Right renal pelvis (tissue), 4 donors: Measurements from ENCODE around the gene CHCHD1. TPM values are rescaled to one million over a fixed set of nuclear protein-coding genes. Genes with fewer than 3 reads are reported as not detected.

Experiments used
- polyA plus RNA-seq, 4 donors: library from polyadenylated mRNA; unstranded; fragments of 120-200 nt; gene quantifications; one replicate each; pipeline ENCODE4 v1.2.1, GENCODE V29; 2013; ENCODE audit not compliant: insufficient read length in 4 of 4

CHCHD1 gene
- polyA plus RNA-seq, 4 donors, result 52.7 to 60.1 (median 55.7) TPM

Other genes starting within 250 kb of the CHCHD1 start
- 10 to 100 TPM; 28.3 to 39.4 (median 37.6) TPM for gene USP54, start 190.7 kb upstream of the CHCHD1 start, polyA plus RNA-seq
- gene MYOZ1, start 140.6 kb upstream of the CHCHD1 start, polyA plus RNA-seq, result 1 to 10 TPM; 4.9 to 7.1 (median 5.9) TPM
- gene SYNPO2L, start 126.0 kb upstream of the CHCHD1 start, polyA plus RNA-seq, result under 1 TPM; 0.21 to 0.28 (median 0.25) TPM
- 10 to 100 TPM in 1 of 4 donors, 1 to 10 TPM in 3; 8.6 to 14.2 (median 9.2) TPM for gene AGAP5, start 83.9 kb upstream of the CHCHD1 start, polyA plus RNA-seq
- gene SEC24C, start 37.7 kb upstream of the CHCHD1 start, polyA plus RNA-seq, result 10 to 100 TPM; 68.4 to 73.1 (median 71.1) TPM
- 100 to 1,000 TPM in 3 of 4 donors, 10 to 100 TPM in 1; 95.0 to 117 (median 102) TPM for gene ZSWIM8, start 3.6 kb downstream of the CHCHD1 start, polyA plus RNA-seq
- 10 to 100 TPM; 26.7 to 32.8 (median 29.3) TPM for gene NDST2, start 29.6 kb downstream of the CHCHD1 start, polyA plus RNA-seq
- 10 to 100 TPM; 22.0 to 25.5 (median 22.6) TPM for gene CAMK2G, start 92.5 kb downstream of the CHCHD1 start, polyA plus RNA-seq
- gene PLAU, start 129.1 kb downstream of the CHCHD1 start, polyA plus RNA-seq, result 10 to 100 TPM; 11.9 to 35.9 (median 20.3) TPM
- gene VCL, start 216.1 kb downstream of the CHCHD1 start, polyA plus RNA-seq, result 100 to 1,000 TPM; 118 to 141 (median 130) TPM